Esophagus squamous epithelium (tissue), 5 donors: ENCODE results near the gene FAM114A2. TPM values are rescaled to one million over a fixed set of nuclear protein-coding genes. Genes with fewer than 3 reads are reported as not detected.

Experiments used
- DNase-seq: peaks from one replicate; lab custom pipeline; 2025; lab: John Stamatoyannopoulos, UW
- H3K27ac ChIP-seq, 4 donors: fragments of 200-600 bp; sonication (generic); one replicate each; pipeline ENCODE4 v1.5.1; 2016 to 2019; ENCODE audit warnings: mild to moderate bottlenecking in 1 of 4
- H3K27me3 ChIP-seq, 4 donors: fragments of 200-600 bp; sonication (generic); 1 replicate in 3 of 4; 2 replicates in 1 of 4; pipeline versions ENCODE4 v1.5.1 to v1.6.0; 2017 to 2021; ENCODE audit warnings: antibody characterized with exemption in 1 of 4
- H3K36me3 ChIP-seq, 3 donors: fragments of 200-600 bp; sonication (generic); one replicate each; pipeline ENCODE4 v1.5.1; 2016 to 2019
- H3K4me1 ChIP-seq, 3 donors: fragments of 200-600 bp; sonication (generic); one replicate each; pipeline ENCODE4 v1.5.1; 2017 to 2019
- H3K4me3 ChIP-seq, 4 donors: fragments of 200-600 bp; sonication (generic); 1 replicate in 3 of 4; 2 replicates in 1 of 4; pipeline ENCODE4 v1.5.1; 2016 to 2019; ENCODE audit warnings: mild to moderate bottlenecking in 2 of 4, moderate library complexity in 1 of 4
- H3K9me3 ChIP-seq, 3 donors: fragments of 200-600 bp; sonication (generic); one replicate each; pipeline ENCODE4 v1.5.1; 2016 to 2019
- CTCF ChIP-seq, 6 experiments: fragments of 450-650 bp in 4 of 6; fragments of 200-600 bp in 2 of 6; sonication (generic) in 2 of 6; IDR thresholded peaks; one replicate each; pipeline ENCODE4 v1.5.1; 2016 to 2019; ENCODE audit warnings: antibody characterized with exemption in 6 of 6, mild to moderate bottlenecking in 4 of 6, moderate library complexity in 4 of 6
- POLR2A ChIP-seq, 4 donors: fragments of 450-650 bp; IDR thresholded peaks; one replicate each; pipeline ENCODE4 v1.6.1; 2017; ENCODE audit warnings: antibody characterized with exemption in 4 of 4, mild to moderate bottlenecking in 4 of 4, moderate library complexity in 3 of 4
- whole genome bisulfite sequencing, 2 donors: methylation state at CpG; one replicate each; pipeline ENCODE4 v1.1.5; 2018; 5-methylcytosine and 5-hydroxymethylcytosine counted together
- intact Hi-C: fragments of 100-400 bp; cut with DNase I; formaldehyde crosslinking; loops from one replicate; pipeline ENCODE4 v1.15.0; 2022
- total RNA-seq, 4 donors: library from RNA; depleted of rRNA; stranded (reverse); fragments of >200 nt; gene quantifications; one replicate each; pipeline ENCODE4 v1.1.0, GENCODE V29; 2016
- donor health status: DM: yes; HTN: yes; CAD: no.

The FAM114A2 gene
- 10 to 100 TPM in 3 of 4 donors, 1 to 10 TPM in 1; 6.2 to 22.1 (median 19.5) TPM for total RNA-seq

DNA sequence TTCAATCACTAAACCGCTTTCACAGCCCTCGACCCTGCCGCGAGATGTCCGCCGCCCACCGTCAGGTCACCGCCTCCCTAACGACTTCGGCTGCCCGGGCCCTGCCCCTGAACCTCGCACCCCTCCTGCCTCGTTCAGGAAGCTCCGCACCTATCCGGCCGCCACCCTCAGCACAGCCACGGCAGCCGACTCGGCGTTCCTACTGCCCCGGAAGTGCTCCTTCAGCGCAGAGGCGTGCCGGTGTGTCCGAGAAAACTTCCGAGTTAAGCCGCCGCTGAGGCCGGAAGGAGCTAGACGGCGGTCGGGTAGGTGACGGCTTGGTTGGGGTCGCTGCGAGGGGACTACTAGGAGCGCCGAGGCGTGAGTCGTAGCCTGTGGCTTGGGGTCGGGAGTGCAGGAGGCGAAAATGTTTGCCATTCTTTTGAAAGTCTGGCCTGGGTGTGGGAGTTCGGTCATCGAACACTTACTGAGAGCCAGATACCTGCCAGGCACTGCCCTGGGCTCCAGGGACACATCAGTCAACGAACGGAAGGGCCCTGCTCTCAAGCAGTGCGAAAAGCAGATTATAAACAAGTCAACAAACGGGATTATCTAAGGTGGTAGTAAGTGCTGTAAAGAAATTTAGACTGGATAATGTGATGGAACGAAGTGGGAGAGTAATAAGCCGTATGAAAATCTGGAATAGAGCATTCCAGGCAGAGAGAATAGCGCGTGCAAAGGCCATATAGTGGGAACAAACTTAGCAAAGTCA lies at the start of gene FAM114A2, which contains the start of gene MFAP3:
Gene FAM114A2, minus strand, starts transcription at position 204 of the 751 bp plus-strand sequence. CDS start 3,957 bp downstream, outside the sequence.
Gene MFAP3, plus strand, starts transcription at position 261 of the 751 bp plus-strand sequence. CDS start 10,756 bp downstream, outside the sequence.
- Histone ChIP-seq H3K27me3 (no peaks in the 10 kb centered on the region), H3K27ac (peak within 1 kb of the TSS; percentile 90 to 93 (median 92)), H3K4me1 (peaks cover 7 to 61% (median 8%) of the 10 kb centered on the region in 3 donors), H3K4me3 (peak within 1 kb of the TSS; percentile 59 to 90 (median 74)), H3K36me3 (peaks cover 0 to 4% (median 0%) of the 10 kb centered on the region in 3 donors), H3K9me3 (no peaks in the 10 kb centered on the region)
- intact Hi-C loops: no loop called here
- DNase-seq: peak; percentile 57
- TF ChIP-seq CTCF (IDR thresholded peaks at IDR 0.05) (peak in 1 of 6 experiments; percentile 26), POLR2A (IDR thresholded peaks at IDR 0.05) (peak in 3 of 4 donors; percentile 61 to 86 (median 85))
- WGBS, 2 donors: 0 to 2% methylated on average over 19 to 23 of the region's 51 CpGs

- no peaks in the 10 kb centered on the region for H3K36me3 ChIP-seq
- no peak overlapping the region for H3K4me3 ChIP-seq
- no peak overlapping the region for H3K27ac ChIP-seq
- no peaks in the 10 kb centered on the region for H3K9me3 ChIP-seq
- WGBS, 2 donors: 33 to 34% methylated on average over 2 of the region's 2 CpGs
- no peaks in the 10 kb centered on the region for H3K27me3 ChIP-seq
- intact Hi-C loops: no loop called here
- H3K4me1 ChIP-seq: peaks cover 0 to 8% (median 0%) of the 10 kb centered on the region in 3 donors
- no peak for DNase-seq
- TF ChIP-seq POLR2A (IDR thresholded peaks at IDR 0.05) (no peak), CTCF (IDR thresholded peaks at IDR 0.05) (no peak)
Measured at GRCh38 chr5:154087260-154087659, 48.5 kb upstream of the FAM114A2 start.

DNA sequence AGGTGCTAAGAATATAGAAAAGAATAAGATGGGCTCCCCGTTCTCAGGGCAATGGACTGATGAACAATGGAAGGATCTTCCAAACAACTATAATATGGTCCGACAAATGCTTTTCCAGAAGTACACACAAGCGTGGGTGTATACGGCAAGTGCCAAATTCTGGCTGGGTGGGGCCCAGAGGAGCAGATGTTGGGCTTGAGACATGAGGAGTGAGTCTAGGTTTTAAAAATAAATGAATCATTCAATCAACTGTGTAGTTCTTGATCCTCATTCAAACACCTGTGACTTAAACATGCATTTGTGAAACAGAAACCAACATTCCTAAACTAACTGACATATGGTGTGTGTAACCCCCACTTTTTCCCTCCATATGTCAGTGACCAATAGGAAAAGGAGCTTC lies 47.9 kb upstream of the FAM114A2 start:
- 52 to 56% methylated on average over 4 of the region's 4 CpGs for WGBS, 2 donors
- H3K36me3 ChIP-seq: no peaks in the 10 kb centered on the region
- TF ChIP-seq POLR2A (IDR thresholded peaks at IDR 0.05) (no peak), CTCF (IDR thresholded peaks at IDR 0.05) (no peak)

DNA sequence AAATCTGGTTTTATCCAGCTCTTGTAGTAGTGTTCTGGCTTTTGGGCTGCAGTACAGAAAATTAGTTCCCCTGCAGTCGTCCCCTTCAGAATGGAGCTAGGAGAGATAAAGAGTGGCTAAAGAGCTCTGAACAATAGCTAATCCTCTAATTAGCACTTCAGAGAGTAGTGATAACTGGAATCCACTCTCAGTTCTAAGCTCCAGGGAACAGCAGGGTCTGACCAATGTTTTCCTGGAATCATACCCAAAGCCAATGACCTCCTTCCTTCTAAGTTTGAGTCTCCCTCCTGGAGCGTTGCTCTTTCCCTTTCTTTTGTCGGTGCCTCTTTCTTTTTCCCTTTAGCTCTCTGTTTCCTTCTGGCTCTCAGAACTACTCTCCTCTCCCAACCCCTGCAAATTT lies 47.4 kb upstream of the FAM114A2 start:
- TF ChIP-seq POLR2A (IDR thresholded peaks at IDR 0.05) (no peak), CTCF (IDR thresholded peaks at IDR 0.05) (no peak)
- intact Hi-C loops: no loop called here
- Histone ChIP-seq H3K4me1 (peaks cover 0 to 3% (median 0%) of the 10 kb centered on the region in 3 donors), H3K9me3 (no peaks in the 10 kb centered on the region), H3K27me3 (no peaks in the 10 kb centered on the region), H3K36me3 (no peaks in the 10 kb centered on the region), H3K27ac (no peak overlapping the region), H3K4me3 (no peak overlapping the region)
- DNase-seq: no peak
- WGBS, 2 donors: 40 to 47% methylated on average over 3 of the region's 3 CpGs

More for the DNA sequence above, 47.9 kb upstream of the FAM114A2 start:
- Histone ChIP-seq H3K4me1 (peaks cover 0 to 3% (median 0%) of the 10 kb centered on the region in 3 donors), H3K4me3 (no peak overlapping the region), H3K27me3 (no peaks in the 10 kb centered on the region), H3K9me3 (no peaks in the 10 kb centered on the region), H3K27ac (no peak overlapping the region)
- no peak for DNase-seq
- intact Hi-C loops: no loop called here

DNA sequence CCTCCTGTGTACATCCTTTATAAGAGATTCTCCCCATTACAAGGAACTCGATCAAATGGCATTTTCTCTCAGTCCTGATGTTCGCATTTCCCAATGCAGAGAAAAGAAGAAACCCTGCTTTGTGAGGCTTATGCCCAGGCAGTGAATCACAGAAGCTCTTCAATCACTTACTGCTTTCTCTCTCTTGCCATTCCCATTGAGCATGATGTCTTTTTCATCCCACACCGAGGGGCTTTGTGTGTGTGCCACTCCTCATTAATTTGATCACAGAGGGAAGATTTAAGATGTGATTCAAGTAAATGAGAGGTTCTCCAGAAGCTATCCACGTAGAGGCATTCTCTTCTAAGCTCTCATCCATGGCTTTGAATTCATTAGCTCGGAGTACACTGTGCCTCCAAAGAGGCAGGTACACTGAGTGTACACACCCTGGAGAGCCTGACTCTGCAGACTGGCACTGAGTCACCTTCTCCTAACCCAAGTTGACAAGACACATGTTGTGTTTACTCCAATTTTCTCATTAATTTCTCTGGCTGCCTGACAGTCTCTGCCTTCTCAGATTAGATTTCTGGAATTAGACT lies 45.4 kb upstream of the FAM114A2 start:
- intact Hi-C loops: no loop called here
- Histone ChIP-seq H3K9me3 (no peaks in the 10 kb centered on the region), H3K4me1 (peaks cover 0 to 3% (median 0%) of the 10 kb centered on the region in 3 donors), H3K27me3 (no peaks in the 10 kb centered on the region), H3K36me3 (no peaks in the 10 kb centered on the region), H3K27ac (no peak overlapping the region), H3K4me3 (no peak overlapping the region)
- TF ChIP-seq POLR2A (IDR thresholded peaks at IDR 0.05) (no peak), CTCF (IDR thresholded peaks at IDR 0.05) (no peak)
- 77% methylated on average over 5 of the region's 5 CpGs for WGBS, 2 donors
- no peak for DNase-seq
